Lower leg skin (tissue), 4 donors: ENCODE data around the gene PIEZO2. TPM values are rescaled to one million over a fixed set of nuclear protein-coding genes. Genes with fewer than 3 reads are reported as not detected.

Source experiments
- DNase-seq, 2 donors: peaks; one replicate each; pipeline ENCODE4 v3.0.0-alpha.2; 2019; ENCODE audit warnings: low spot score in 2 of 2
- H3K4me3 ChIP-seq: fragments of 200-600 bp; sonication (generic); 2 replicates; pipeline ENCODE4 v1.5.1; 2017; ENCODE audit warnings: mild to moderate bottlenecking, low read depth; ENCODE audit not compliant: poor library complexity, severe bottlenecking
- POLR2A ChIP-seq, 2 donors: fragments of 450-650 bp; IDR thresholded peaks; one replicate each; pipeline ENCODE4 v1.6.1; 2016 to 2017; ENCODE audit warnings: antibody characterized with exemption in 2 of 2, mild to moderate bottlenecking in 1 of 2, moderate library complexity in 1 of 2
- WGBS, 2 donors: methylation state at CpG; one replicate each; pipeline ENCODE4 v1.1.5; 2018; 5-methylcytosine and 5-hydroxymethylcytosine counted together
- intact Hi-C: fragments of 100-400 bp; cut with DNase I; formaldehyde crosslinking; loops from one replicate; pipeline ENCODE4 v1.15.0; 2023; ENCODE audit warnings: low total_unique reads
- total RNA-seq, 4 donors: library from RNA; depleted of rRNA; stranded (reverse); fragments of >200 nt; gene quantifications; one replicate each; pipeline ENCODE4 v1.1.0, GENCODE V29; 2016
- TF ChIP-seq, protein P1 (sequence below), 3 donors: fragments of 450-650 bp; IDR thresholded peaks; one replicate each; pipeline ENCODE4 v1.5.1; 2016; ENCODE audit warnings: antibody characterized with exemption in 3 of 3, mild to moderate bottlenecking in 3 of 3, moderate library complexity in 2 of 3

Gene PIEZO2
- total RNA-seq, 4 donors from 2014 or later: 0.30 to 1.8 (median 0.64) TPM

DNA sequence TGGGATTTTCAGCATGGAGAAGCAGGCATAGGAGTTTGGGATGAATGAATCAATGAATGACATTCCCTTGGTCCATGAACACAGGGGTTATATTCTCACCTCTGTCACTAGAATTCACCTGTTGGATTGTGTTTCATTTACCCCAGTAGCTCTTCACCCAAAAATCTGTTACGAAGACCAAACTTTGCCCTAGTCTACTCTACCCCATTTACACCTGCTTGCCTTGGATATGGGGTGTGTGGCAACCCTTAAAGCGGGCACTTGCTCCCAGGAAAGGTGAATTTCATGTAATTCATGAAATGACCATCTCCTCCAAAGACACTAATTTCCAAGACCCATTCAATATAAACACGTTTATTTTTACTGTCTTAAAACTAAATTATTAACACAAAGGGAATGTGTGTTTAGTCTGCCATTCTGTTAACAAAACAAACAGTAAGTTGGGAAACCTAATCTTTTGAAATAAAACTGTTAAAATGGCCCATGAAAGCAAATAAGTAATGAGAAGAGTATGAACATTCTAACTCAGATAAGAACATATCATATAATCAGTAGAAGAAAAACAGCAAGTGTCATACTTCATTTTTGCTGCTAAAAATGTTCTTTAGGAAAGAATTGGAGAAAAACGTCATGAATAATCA is 355.5 kb downstream of the PIEZO2 start:
- intact Hi-C loops: no loop called here
- H3K4me3 ChIP-seq: no peak overlapping the region
- no peak for DNase-seq
- WGBS, 2 donors: 61 to 70% methylated on average over 4 of the region's 4 CpGs
- TF ChIP-seq POLR2A (IDR thresholded peaks at IDR 0.05): no peak
- TF ChIP-seq, protein P1, sequence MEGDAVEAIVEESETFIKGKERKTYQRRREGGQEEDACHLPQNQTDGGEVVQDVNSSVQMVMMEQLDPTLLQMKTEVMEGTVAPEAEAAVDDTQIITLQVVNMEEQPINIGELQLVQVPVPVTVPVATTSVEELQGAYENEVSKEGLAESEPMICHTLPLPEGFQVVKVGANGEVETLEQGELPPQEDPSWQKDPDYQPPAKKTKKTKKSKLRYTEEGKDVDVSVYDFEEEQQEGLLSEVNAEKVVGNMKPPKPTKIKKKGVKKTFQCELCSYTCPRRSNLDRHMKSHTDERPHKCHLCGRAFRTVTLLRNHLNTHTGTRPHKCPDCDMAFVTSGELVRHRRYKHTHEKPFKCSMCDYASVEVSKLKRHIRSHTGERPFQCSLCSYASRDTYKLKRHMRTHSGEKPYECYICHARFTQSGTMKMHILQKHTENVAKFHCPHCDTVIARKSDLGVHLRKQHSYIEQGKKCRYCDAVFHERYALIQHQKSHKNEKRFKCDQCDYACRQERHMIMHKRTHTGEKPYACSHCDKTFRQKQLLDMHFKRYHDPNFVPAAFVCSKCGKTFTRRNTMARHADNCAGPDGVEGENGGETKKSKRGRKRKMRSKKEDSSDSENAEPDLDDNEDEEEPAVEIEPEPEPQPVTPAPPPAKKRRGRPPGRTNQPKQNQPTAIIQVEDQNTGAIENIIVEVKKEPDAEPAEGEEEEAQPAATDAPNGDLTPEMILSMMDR (IDR thresholded peaks at IDR 0.05): no peak

DNA sequence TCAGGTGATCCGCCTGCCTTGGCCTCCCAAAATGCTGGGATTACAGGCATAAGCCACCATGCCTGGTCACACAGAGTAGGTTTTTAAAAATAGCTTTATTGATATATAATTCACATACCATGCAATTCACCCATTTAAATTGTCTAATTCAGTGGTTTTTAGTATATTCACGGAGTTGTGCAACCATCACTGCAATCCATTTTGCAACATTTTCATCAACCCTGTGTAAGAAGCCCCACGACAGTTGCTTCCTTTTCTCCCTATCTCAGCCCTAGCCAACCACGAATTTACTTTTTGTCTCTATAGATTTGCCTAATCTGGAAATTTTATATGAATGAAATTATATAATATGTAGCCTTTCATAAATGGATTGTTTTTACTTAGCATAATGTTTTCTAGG is 357.2 kb downstream of the PIEZO2 start:
- intact Hi-C loops: no loop called here
- TF ChIP-seq POLR2A (IDR thresholded peaks at IDR 0.05): no peak
- TF ChIP-seq, protein P1 (IDR thresholded peaks at IDR 0.05): no peak
- DNase-seq: no peak
- H3K4me3 ChIP-seq: no peak overlapping the region
- WGBS, 2 donors: 87 to 90% methylated on average over 4 of the region's 4 CpGs

DNA sequence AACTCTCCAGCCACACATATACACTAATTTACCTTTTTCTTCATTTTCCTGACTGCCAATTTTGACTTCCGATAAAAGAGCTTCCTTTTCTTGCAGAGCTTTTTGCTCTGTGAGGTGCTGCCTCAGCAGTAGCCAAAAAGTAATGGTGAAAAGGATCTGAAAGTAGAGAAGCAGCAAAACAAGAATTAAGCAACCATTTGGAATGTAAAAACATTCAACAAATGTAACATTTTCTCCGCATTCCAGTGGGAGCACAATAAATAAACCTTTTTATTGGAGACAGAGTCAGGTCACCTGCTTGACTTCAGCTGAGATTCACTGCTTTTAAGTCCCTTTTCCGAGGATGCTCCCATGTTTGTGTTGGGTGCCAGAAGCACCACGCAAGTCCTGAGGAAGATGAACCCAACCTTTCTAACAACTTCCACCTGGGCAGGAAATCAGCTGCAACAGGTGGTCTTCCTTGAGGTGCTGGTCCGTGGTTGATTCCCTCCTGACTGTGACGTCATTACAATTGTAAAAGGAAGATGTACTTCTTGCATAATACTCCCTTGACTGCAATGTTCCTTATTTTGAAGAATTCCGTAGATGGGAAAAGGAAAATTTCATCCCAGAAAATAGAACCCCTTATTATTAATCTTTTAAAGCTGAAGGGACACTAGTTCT is 358.1 kb downstream of the PIEZO2 start:
- DNase-seq: no peak
- WGBS, 2 donors: 69 to 70% methylated on average over 7 of the region's 7 CpGs
- intact Hi-C loops: no loop called here
- TF ChIP-seq POLR2A (IDR thresholded peaks at IDR 0.05): no peak
- TF ChIP-seq, protein P1 (IDR thresholded peaks at IDR 0.05): no peak
- H3K4me3 ChIP-seq: no peak overlapping the region

DNA sequence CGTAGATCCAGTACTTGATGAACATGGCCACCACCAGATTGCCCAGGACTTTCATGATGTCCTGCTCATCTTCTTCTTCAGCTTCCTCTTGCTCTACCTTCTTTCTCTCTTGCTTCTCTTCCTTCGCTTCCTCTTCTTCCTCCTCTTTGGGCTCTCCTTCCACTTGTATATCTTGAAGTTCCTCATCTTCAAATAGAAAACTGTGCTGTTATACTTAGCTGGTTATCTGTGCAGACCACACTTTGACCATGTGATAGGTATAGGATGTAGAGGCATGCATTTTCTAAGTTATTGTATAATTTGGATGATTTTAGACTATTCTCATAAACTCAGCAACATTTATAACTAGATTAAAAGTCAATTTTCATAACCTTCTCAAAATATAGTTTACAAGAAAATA is 360.2 kb downstream of the PIEZO2 start:
- DNase-seq: no peak
- intact Hi-C loops: no loop called here
- 85 to 94% methylated on average over 2 of the region's 2 CpGs for WGBS, 2 donors
- no peak overlapping the region for H3K4me3 ChIP-seq
- TF ChIP-seq POLR2A (IDR thresholded peaks at IDR 0.05): no peak
- TF ChIP-seq, protein P1 (IDR thresholded peaks at IDR 0.05): no peak

DNA sequence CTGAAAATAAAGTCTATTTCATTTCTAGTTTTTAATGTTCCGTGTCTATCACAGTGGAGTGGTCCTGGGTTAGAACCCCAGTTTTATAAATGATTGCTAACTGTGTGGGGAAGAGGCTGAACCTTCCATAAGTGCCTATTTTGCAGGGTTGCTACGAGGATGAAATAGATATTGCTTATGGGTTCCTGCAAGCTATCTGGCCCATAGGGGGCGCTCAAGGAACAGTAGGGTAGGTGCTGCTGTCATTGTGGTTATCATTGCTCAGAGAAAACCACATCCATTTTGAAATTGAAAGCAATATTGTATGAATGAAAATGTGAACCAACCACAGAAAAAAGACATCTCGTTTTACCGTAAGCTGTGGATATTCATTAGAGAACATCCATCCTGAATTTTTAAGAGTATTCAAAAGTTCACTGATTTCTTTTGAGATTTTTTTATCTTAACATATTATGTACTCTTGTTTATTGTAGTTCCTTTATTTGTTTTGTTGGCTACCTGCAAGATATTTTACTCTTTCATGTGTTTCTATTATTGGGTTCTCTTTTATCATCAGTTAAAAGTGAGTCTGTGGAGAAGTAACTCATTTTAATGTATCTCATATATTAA is 362.0 kb downstream of the PIEZO2 start:
- 36 to 37% methylated on average over 5 of the region's 5 CpGs for WGBS, 2 donors
- no peak overlapping the region for H3K4me3 ChIP-seq
- DNase-seq: peak; percentile 68 to 93
- TF ChIP-seq, protein P1 (IDR thresholded peaks at IDR 0.05): no peak
- no peak for TF ChIP-seq POLR2A (IDR thresholded peaks at IDR 0.05)
- intact Hi-C loops: no loop called here
